GM10248 (cell line): Measurements from ENCODE around the gene SLC31A2.
"Not testable (repeated sequence)": the region's sequence is repeated elsewhere in the genome, so short reads cannot be mapped to it uniquely, and the experiment has no call there.

ENCODE experiments used
- CTCF ChIA-PET: fragments of 300-600 bp; sonication (Branson Sonifier 250); formaldehyde crosslinking; extraction: SDS; loops from one replicate; lab custom pipeline; 2021; ENCODE audit warnings: antibody characterized with exemption; lab: Yijun Ruan, JAX
- POLR2A ChIA-PET: fragments of 350-650 bp; sonication (Branson Sonifier 250); formaldehyde crosslinking; extraction: SDS; loops from one replicate; lab custom pipeline; 2020; ENCODE audit warnings: antibody characterized with exemption; lab: Yijun Ruan, JAX
- DNase-seq: peaks from one replicate; pipeline ENCODE4 v3.0.0; 2012; ENCODE audit errors: extremely low spot score
- CTCF ChIP-seq: IDR thresholded peaks from 2 replicates; pipeline ENCODE4 v1.5.1; 2012; ENCODE audit warnings: mild to moderate bottlenecking, low read depth; ENCODE audit errors: extremely low read depth, missing control alignments, control extremely low read depth

SLC31A2 gene

GRCh38 chr9:113150670-113151611 lies at the start of gene SLC31A2:
Gene SLC31A2 (plus strand): TSS chr9:113151007. CDS start chr9:113151075, 68 bp downstream.
- DNase-seq: peak; percentile 91
- ChIA-PET CTCF (interaction anchor here (0.8 to 1.8 kb wide), 14 partner anchors 10 to 507 kb away, joined by 3 to 7 read pairs (median 4); partner anchors contain the start of genes CDC26 and PRPF4), POLR2A (interaction anchor here (0.6 kb wide), 1 partner anchor 227 kb away, joined by 3 read pairs; no protein-coding TSS in a partner anchor)
- TF ChIP-seq CTCF: peak; percentile 61

GRCh38 chr9:113105345-113105744 lies 45.5 kb upstream of the SLC31A2 start:
- POLR2A ChIA-PET, CTCF ChIA-PET, DNase-seq: not testable (repeated sequence)

GRCh38 chr9:113111065-113111951 lies 39.5 kb upstream of the SLC31A2 start:
- TF ChIP-seq CTCF: peak; percentile 23
- CTCF ChIA-PET: interaction anchor here (0.9 to 2.4 kb wide), 21 partner anchors 10 to 547 kb away, joined by 3 to 41 read pairs (median 5); partner anchors contain the start of gene SLC31A2
- DNase-seq: peak; percentile 24
- POLR2A ChIA-PET: not testable (repeated sequence)

- CTCF ChIA-PET: interaction anchor here (0.9 to 2.4 kb wide), 32 partner anchors 8 to 548 kb away, joined by 3 to 41 read pairs (median 4); partner anchors contain the start of gene ALAD
- DNase-seq: peak; percentile 24
- POLR2A ChIA-PET: not testable (repeated sequence)
Measured at GRCh38 chr9:113112706-113113510, 37.9 kb upstream of the SLC31A2 start.

GRCh38 chr9:113118829-113119228 lies 32.0 kb upstream of the SLC31A2 start:
- POLR2A ChIA-PET, DNase-seq, CTCF ChIA-PET: not testable (repeated sequence)

GRCh38 chr9:113125386-113126035 lies 25.3 kb upstream of the SLC31A2 start:
- TF ChIP-seq CTCF: no peak
- POLR2A ChIA-PET: no interaction called here
- CTCF ChIA-PET: no interaction called here
- no peak for DNase-seq

- DNase-seq: no peak
- ChIA-PET POLR2A (no interaction called here), CTCF (interaction anchor here (3.0 kb wide), 1 partner anchor 17 kb away, joined by 15 read pairs; no protein-coding TSS in a partner anchor)
- no peak for TF ChIP-seq CTCF
Measured at GRCh38 chr9:113129466-113129865, 21.3 kb upstream of the SLC31A2 start.
